ENCODE data around the gene GLG1. TPM values are rescaled to one million over a fixed set of nuclear protein-coding genes. Genes with fewer than 3 reads are reported as not detected.

GLG1 gene
- polyA plus RNA-seq, 2 of the 4 experiments (the other 2 are of a cell fraction): 51.9 to 90.6 TPM

- H3K4me2 ChIP-seq: no peak overlapping the region
Observed at GRCh38 chr16:74560912-74561311, 46.0 kb downstream of the GLG1 start.

GRCh38 chr16:74558873-74559272, 48.0 kb downstream of the GLG1 start:
- ATAC-seq: no peak; a peak in 1 of 6 replicates
- peaks cover 13% of the 10 kb centered on the region for H3K4me1 ChIP-seq
- H3K9me3 ChIP-seq: no peaks in the 10 kb centered on the region
- FAIRE-seq: no peak
- DNase-seq (ENCODE audit: low read depth in 1 of 2, low spot score in 1 of 2): no peak
- H3K4me2 ChIP-seq: no peak overlapping the region
- no peak for TF ChIP-seq CEBPB (IDR thresholded peaks at IDR 0.05)
- TF ChIP-seq MYC (IDR thresholded peaks at IDR 0.05; ENCODE audit: borderline replicate concordance, low read length): no peak
- TF ChIP-seq RAD21 (conservative IDR thresholded peaks at IDR 0.05 in 1 of 2, IDR thresholded peaks at IDR 0.05 in 1 of 2): no peak
- no peak for TF ChIP-seq BHLHE40 (IDR thresholded peaks at IDR 0.05; ENCODE audit: low read depth, low read length)
- no peak for TF ChIP-seq POLR2A (IDR thresholded peaks at IDR 0.05; ENCODE audit: low read length)
- no peak for TF ChIP-seq RCOR1 (IDR thresholded peaks at IDR 0.05; ENCODE audit: low read depth, low read length)
- TF ChIP-seq ZNF302 (CRISPR knock-in tag; IDR thresholded peaks at IDR 0.05): no peak
- TF ChIP-seq ATOH8 (CRISPR knock-in tag; IDR thresholded peaks at IDR 0.05; ENCODE audit: low read depth): no peak
- WGBS (ENCODE audit: missing lambda C conversion rate): 70% methylated on average over 4 of the region's 4 CpGs
- POLR2A ChIA-PET: no interaction called here
- CTCF ChIA-PET: no interaction called here
- H3K27ac ChIP-seq: no peak overlapping the region
- no peak overlapping the region for H3K4me3 ChIP-seq

More at GRCh38 chr16:74560912-74561311, 46.0 kb downstream of the GLG1 start:
- peaks cover 18% of the 10 kb centered on the region for H3K4me1 ChIP-seq
- TF ChIP-seq JUN (IDR thresholded peaks at IDR 0.05) (no peak), CBX8 (IDR thresholded peaks at IDR 0.05) (no peak), FOSL2 (IDR thresholded peaks at IDR 0.05) (no peak), FOSL2 (CRISPR knock-in tag; IDR thresholded peaks at IDR 0.05) (no peak), MAFK (IDR thresholded peaks at IDR 0.05; ENCODE audit: partially characterized antibody) (no peak), CTCF (IDR thresholded peaks at IDR 0.05) (no peak), CEBPB (IDR thresholded peaks at IDR 0.05) (no peak), USF2 (IDR thresholded peaks at IDR 0.05) (no peak), HDAC2 (IDR thresholded peaks at IDR 0.05) (no peak)
- no peaks in the 10 kb centered on the region for H3K9me3 ChIP-seq
- no peak overlapping the region for H3K27ac ChIP-seq
- ATAC-seq (no peak; a peak in 1 of 6 replicates), FAIRE-seq (no peak), DNase-seq (ENCODE audit: low read depth in 1 of 2, low spot score in 1 of 2) (no peak)
- ChIA-PET CTCF (interaction anchor here (0.7 to 2.2 kb wide), 2 partner anchors 10 to 498 kb away, joined by 3 to 11 read pairs; no protein-coding TSS in a partner anchor), POLR2A (no interaction called here)
- no peak overlapping the region for H3K4me3 ChIP-seq
- WGBS (ENCODE audit: missing lambda C conversion rate): 96% methylated on average over 3 of the region's 3 CpGs

GRCh38 chr16:74557275-74557674, 49.6 kb downstream of the GLG1 start:
- 93% methylated on average over 1 of the region's 1 CpG for WGBS (ENCODE audit: missing lambda C conversion rate)
- no peak overlapping the region for H3K4me3 ChIP-seq
- ChIA-PET POLR2A (no interaction called here), CTCF (interaction anchor here (1.0 to 1.5 kb wide), 4 partner anchors 14 to 305 kb away, joined by 3 to 4 read pairs (median 3); no protein-coding TSS in a partner anchor)
- DNase-seq (ENCODE audit: low read depth in 1 of 2, low spot score in 1 of 2) (no peak), ATAC-seq (no peak), FAIRE-seq (no peak)
- no peaks in the 10 kb centered on the region for H3K9me3 ChIP-seq
- TF ChIP-seq CBX2 (IDR thresholded peaks at IDR 0.05; ENCODE audit: borderline replicate concordance, low read depth): no peak
- TF ChIP-seq RCOR1 (IDR thresholded peaks at IDR 0.05; ENCODE audit: low read depth, low read length): no peak
- TF ChIP-seq RAD21 (conservative IDR thresholded peaks at IDR 0.05 in 1 of 2, IDR thresholded peaks at IDR 0.05 in 1 of 2): no peak
- no peak for TF ChIP-seq MAX (IDR thresholded peaks at IDR 0.05)
- TF ChIP-seq CHD2 (IDR thresholded peaks at IDR 0.05; ENCODE audit: low read length, partially characterized antibody): no peak
- no peak for TF ChIP-seq TFCP2L1 (CRISPR knock-in tag; IDR thresholded peaks at IDR 0.05)
- no peak for TF ChIP-seq CTCF (IDR thresholded peaks at IDR 0.05)
- TF ChIP-seq HOXA7 (CRISPR knock-in tag; IDR thresholded peaks at IDR 0.05): no peak
- no peak for TF ChIP-seq SMC3 (IDR thresholded peaks at IDR 0.05)
- no peak for TF ChIP-seq EHMT2 (IDR thresholded peaks at IDR 0.05; ENCODE audit: low read depth)
- TF ChIP-seq ZC3H11A (IDR thresholded peaks at IDR 0.05): no peak
- TF ChIP-seq JUN (IDR thresholded peaks at IDR 0.05): no peak
- TF ChIP-seq TP53 (CRISPR knock-in tag; IDR thresholded peaks at IDR 0.05): no peak
- no peak for TF ChIP-seq ATOH8 (CRISPR knock-in tag; IDR thresholded peaks at IDR 0.05; ENCODE audit: low read depth)
- no peak for TF ChIP-seq PHF8 (IDR thresholded peaks at IDR 0.05; ENCODE audit: borderline replicate concordance, low read depth)
- H3K27ac ChIP-seq: no peak overlapping the region
- H3K4me1 ChIP-seq: peaks cover 9% of the 10 kb centered on the region; the same call in 1 of the 3 replicates
- H3K4me2 ChIP-seq: no peak overlapping the region

Measured in A549 (cell line).